Measurements from ENCODE around the gene ACSS1.
A peak's percentile ranks its signal among the peaks of the same experiment; 100 is the strongest.
"Not testable (repeated sequence)": the region's sequence is repeated elsewhere in the genome, so short reads cannot be mapped to it uniquely, and the experiment has no call there.

The ACSS1 gene

DNA sequence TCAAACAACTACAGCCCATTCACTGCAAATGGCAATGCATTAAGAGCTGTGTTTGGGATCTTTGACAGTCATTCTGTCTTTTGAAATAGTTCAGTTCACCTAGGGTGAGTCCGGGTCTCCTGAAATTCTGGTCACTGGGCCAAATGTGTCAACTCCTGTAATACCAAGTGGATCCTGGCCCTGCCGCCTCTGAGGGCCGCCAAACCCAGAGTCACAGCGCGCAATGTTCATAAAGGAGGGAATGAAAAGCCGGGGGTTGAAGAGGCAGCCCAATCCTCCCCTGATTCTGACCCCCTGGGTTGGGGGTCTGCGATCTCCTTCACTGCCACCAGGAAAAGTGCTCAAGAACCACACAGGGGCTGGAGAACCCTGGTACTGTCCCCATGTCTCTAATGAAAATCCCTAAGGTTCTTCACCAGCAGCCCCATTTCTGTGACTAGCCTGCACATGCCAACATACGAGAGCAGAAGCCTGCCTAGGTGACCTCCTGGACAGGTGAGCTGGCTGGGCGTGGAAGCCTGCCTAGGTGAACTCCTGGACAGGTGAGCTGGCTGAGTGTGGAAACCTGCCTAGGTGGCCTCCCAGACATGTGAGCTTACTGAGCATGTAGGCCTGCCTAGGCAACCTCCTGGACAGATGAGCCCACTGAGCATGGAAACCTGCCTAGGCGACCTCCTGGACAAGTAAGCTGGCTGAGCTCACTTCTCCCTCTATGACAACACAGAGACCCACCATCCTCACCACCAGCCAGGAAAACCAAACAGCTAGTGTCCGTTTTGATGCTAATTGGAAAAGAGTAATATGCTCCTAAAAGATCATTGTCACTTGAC is 49.3 kb downstream of the ACSS1 start:
- DNase-seq, result no peak

DNA sequence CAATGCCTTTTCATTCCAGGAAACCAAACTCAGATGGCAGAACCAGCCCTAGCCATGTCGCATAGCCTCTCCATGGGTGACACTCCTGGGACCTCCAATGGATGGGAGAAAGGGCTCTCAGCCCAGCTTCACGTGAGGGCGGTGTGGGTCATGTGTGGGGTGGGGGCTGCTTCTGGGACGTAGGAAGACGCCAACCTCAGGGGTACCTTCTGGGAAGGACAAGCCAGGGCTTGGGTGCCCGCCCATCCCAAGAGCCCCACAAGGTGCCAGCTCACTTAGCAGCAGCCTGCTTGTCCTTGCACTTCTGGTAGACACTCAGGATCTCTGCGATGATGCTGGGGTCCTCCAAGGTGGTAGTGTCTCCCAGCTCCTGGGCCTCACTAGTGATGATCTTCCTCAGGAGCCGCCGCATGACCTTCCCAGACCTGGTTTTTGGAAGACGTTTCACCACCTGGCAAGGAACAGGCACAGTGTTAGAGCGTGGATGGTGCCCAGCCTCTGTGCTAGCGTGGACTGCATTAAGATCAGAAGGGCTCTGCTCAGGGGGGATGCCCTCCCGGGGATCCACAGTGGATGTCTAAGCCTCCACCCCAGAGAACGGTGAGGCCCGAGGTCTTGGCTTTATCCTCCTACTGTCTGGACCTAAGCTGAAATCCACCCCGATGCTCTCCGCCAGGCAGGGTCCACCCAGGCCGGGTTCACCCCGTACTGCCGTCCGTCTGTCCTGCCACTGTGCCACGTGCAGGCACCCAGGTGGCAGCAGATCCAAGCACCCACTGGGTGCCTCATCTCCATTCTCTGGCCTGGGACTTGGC is 50.2 kb downstream of the ACSS1 start:
- DNase-seq, result no peak

DNA sequence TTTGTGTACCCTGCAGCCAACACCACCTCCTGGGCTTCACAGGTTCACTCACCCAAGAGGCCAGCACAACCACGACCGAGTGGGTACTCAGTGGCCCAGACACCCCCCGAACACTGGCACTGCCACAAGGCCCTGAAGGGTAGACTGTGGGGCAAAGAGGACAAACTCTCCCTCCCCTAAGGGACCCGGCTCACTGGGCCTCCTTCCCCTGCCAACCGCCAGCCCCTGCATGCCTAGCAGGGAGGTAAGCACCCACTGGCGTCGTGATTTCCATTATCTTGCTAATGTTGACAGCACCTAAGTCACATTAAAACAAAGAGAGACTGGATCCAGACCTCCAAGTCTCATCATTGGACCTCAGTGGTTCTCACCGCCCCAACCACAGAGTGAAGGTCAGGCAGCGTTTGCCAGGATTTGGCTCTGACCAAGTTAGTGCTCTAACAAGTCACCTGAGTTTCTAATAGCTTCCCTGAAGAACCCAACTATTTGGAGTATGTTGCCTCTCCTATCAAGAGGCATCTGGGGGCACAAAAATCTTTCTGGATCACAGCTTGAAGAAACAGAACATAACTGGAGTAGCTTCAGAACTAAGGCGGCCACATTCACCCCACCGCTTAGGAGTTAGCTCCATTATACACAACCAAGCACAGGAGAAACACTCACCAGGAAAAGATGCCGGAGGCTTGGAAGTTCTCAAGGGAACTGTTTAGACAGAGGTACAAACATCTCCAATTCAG is 51.3 kb downstream of the ACSS1 start:
- no peak for DNase-seq

DNA sequence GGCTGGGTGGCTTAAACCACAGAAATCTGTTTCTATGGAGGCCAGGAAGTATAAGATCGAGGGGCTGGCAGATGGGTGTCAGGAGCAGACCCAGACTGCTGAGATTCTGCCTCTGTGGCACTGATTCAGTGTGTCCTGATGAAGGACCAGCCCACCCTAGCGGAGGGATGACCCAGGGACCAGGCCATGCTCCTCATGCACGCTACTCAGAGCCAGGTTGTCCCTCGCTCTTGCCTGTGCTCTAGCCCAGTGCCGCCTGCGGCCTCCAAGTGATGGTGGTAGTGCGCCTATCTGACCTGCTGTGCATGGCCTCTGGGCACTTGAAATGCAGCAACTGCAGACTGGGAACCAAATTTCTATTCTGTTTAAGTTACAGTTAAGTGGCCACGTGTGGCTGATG is 52.3 kb downstream of the ACSS1 start:
- no peak for DNase-seq

DNA sequence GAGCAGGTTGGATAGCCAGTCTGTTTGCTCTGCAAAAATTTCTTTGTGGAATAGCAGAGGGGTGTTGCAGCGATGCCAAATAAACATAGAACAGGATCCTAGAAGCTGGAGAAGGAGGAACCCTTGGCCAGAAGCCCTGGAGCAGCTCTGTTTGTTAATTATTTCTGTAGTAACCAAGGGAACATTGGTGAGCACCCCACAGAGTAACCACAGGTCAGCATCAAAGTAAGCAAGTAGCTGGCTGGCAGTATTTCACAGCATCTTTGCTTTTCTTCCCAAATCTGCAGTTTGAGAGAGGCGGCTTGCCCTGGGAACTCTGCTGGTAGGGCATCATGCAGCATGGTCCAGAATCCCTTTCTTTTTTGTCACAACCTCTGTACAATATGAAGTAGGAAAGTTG is 52.7 kb downstream of the ACSS1 start:
- no peak for DNase-seq

DNA sequence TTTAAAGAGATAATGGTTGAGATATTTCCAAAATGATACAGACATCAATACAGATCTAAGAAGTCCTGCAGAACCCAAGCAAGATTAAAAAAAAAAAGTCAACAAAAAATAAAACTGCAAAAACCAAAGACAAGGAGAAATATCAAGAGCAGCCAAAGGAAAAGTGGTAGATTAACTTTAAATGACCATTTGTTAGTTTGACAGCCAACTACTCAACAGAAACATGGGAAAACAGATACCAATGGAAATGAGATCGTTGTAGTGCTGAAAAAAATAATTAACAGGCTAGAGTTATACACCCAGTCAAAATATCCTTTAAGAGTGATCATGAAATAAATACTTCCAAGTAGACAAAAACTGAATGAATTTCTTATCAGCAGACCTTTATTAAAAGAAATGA is 54.9 kb downstream of the ACSS1 start:
- DNase-seq, result no peak

DNA sequence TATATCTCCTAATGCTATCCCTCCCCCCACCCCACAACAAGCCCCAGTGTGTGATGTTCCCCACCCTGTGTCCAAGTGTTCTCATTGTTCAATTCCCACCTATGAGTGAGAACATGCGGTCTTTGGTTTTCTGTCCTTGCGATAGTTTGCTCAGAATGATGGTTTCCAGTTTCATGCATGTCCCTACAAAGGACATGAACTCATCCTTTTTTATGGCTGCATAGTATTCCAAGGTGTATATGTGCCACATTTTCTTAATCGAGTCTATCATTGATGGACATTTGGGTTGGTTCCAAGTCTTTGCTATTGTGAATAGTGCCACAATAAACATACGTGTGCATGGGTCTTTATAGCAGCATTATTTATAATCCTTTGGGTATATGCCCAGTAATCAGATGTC is 56.6 kb downstream of the ACSS1 start:
- not testable (repeated sequence) for DNase-seq

DNA sequence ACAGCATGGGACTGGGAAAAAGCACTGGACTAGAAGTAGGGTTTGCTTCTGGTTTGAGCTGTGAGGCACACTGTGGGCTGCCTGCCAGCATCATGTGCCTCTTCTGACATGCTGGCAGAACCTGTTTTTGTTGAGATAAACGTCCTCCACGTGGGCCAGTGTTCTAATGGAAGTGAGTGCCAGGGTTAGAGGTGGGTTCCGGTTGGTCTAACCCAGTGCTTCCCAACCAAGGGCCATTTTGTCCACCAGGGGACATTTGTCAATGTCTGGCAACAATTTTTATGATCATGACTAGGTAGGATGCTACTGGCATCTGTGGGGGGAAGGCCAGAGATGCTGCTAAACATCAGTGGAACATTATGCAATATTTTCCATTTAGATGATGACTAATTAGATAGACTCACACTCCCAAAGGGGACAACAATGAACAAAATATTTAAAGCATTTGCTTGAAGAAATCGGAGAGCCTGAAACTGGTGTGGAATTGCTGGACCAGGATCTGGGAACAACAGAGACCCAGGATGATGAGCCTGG is 57.6 kb downstream of the ACSS1 start:
- DNase-seq, result no peak

DNA sequence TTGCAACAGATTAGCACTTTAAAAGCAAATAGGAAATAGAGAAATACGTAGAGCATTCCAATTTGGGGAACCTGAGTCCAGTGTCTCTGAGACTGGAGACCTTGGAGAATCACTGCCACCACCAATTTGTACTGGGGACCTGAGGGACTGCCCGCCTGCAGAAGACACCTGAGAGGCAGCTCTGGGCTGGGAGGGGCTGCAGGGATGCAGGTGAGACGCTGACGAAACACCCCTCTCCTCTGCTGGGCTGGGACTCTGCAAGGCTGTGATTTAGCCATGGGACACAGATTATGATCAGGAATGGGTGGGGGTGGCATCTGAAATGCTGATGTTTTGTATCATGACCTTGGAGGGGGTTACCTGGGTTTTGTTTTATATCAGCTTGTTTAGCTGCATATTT is 58.4 kb downstream of the ACSS1 start:
- no peak for DNase-seq

DNA sequence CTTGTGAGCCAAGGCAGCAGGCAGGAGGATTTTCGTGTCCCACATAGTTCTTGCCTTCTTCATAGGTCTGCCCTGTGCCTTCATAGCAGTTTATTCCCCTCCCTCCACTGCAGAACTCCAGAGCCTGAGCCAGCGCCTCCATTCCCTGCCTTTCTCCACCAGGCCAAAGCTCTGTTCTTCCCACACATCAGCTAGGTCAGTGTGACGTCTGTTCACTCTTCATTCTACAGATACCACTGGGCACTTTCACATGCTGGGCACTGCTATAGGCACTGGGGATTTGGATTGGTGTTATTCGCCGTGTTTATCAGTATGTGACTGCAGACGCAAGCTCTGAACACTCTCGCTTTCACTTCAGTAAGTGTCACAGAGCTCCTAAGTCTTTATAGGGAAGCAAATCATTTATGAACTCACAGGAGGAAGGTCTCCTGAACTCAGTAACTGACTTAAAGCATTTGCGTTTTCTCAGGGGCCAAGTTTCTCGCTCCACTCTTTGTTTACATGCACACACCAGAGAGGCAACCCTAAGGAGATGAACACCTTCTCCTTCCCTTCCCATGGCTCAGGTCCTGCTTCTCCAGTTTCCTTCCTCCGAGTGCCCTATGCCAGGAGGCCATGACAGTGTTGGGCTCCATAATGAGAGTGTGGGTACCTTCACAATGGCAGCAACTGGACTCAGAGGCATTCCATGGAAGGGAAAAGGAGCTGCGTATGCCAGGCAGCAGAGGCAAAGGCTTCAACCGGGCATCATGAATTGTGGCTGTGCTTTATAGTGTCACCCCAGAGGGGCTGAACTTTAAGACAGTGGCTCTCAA is 59.1 kb downstream of the ACSS1 start:
- no peak for DNase-seq

DNA sequence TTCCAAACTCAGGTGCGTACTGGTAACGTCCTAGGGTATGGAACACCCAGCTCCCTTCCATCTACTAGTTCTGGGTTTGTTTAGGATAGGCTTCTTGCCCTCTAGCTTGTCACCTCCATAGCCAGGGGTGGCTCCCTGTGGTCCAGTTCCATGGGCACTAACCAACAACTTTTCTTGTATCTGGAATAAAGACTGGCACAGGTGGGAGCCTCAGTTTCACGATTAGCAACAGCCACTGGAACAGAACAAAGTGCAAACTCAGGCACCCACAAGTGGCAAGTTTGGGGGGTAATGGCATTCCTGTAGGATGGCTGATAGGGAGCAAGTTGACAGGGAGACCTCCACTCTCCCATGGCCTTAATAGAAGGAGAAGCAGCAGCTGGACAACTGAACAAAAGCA is 59.8 kb downstream of the ACSS1 start:
- no peak for DNase-seq

DNA sequence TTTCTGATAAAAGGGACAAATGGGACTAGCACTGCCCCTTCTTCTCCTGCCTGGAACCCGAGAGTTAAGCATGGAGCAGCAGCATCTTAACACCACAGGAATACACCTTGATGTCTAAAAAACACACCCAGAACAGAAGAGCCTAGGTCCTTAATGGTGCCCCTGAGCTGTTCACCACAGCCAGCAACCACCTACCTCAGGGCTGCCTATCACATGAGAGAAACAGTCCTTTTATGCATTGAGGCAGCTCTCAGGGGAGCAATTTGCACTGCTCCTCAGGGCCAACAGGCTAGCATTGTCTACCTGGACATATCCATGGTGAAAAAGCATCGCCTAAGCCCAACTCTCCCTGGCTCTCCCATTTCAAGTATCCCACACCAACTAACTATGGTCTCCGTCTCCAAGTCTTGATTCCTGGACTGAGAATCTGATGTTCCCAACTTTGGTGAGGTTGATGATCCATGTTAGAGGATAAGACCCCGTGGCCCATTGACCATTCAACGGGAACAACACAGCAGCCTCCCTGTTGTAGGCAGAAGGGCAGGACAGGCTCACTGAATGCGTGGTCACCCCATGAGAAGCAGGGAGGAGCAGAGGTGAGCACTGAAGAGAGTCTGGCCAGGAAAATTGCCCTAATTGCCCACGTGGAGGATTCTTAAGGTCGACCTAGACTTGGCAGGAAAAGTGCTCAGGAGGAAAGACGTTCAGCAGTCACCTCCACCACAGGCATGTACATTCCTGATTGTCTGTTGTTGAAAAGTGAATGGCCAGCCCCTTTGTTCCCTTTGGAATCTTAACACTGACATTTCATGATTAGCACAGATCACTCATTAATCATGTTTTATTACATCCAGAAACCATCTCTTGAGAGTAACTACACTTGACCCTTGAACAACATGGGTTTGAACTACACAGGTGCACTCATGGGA is 61.2 kb downstream of the ACSS1 start:
- no peak for DNase-seq

DNA sequence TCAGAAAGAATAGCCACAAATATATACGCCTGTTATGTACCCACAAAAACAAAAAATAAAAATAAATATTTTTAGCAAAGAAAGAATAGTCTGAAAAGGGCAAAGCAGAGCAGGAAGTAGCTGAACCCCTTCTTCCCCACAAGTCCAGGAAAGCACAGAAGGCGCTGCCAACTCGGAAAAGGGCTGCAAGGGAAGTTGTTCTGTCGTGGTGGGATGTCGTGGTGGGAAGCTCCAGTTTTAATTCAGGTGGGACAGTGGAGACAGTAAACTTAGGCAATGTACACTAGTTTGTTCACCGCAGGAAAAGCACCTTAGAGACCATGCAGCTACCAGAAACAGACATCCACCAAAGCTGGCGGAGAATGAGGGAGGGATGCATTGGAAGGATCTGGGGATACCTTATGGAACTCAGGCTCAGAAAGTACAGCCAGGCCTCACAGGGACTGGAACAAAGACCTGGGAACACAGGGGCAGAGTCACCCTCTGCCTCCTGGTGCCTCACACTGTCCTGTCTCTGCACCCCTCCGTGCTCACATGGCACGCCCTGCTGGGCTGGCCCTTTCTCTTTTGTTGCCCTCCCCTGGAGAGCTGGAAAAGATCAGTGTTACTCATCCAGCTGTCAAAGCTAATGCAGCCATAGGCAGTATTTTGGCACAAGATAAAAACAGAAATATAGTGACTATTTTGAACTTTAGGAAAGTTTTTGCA is 62.0 kb downstream of the ACSS1 start:
- no peak for DNase-seq

DNA sequence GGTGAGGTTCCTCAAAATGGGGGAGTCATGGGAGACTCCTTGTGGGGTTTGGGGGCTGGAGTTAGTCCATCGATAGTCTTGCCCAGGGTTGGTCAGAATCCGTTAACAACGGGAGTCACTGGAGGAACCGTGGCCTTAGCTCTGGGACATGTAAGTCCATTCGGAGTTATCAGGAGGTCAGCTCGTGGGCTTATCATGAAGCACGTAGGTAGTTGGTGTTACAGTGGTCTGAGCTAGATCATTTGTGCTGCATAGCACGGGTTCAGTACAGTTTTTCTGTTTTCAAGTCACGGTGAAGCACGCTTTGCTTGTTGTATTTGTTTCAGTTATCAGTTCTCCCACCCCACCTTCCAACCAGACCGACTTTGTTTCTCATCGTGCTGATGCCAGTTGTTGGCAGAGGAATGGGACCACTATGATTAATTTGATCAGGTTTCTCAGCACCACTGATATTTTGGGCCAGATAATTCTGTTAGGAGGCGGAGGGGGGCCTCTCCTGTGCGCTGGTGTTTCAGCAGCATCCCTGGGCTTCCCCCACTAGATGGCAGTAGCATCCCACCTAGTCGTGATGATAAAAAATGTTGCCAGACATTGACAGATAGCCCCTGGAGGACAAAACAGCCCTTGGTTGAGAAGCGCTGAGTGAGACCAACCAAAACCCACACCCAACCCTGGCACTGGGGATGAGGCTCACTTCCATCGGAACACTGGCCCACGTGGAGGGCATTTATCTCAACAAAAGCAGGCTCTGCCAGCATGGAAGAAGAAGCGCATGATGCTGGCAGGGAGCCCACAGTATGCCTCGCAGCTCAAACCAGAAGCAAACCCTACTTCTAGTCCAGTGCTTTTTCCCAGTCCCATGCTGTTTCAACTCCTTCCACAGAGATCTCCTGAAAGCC is 63.2 kb downstream of the ACSS1 start:
- DNase-seq, result peak; percentile 76

DNA sequence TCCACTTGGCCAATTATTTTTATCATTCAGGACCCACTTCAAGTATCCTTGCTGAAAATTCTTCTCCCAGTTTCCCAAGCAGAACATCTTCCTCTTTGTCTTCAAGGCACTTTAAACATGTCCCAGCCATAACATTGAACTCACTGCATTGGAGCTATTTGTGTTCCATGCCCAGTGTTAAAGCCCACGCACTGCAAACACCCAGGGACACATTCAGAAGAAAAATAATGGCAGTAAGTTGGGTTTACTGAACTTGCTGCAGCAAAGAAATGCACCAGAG is 63.8 kb downstream of the ACSS1 start:
- DNase-seq, result no peak

DNA sequence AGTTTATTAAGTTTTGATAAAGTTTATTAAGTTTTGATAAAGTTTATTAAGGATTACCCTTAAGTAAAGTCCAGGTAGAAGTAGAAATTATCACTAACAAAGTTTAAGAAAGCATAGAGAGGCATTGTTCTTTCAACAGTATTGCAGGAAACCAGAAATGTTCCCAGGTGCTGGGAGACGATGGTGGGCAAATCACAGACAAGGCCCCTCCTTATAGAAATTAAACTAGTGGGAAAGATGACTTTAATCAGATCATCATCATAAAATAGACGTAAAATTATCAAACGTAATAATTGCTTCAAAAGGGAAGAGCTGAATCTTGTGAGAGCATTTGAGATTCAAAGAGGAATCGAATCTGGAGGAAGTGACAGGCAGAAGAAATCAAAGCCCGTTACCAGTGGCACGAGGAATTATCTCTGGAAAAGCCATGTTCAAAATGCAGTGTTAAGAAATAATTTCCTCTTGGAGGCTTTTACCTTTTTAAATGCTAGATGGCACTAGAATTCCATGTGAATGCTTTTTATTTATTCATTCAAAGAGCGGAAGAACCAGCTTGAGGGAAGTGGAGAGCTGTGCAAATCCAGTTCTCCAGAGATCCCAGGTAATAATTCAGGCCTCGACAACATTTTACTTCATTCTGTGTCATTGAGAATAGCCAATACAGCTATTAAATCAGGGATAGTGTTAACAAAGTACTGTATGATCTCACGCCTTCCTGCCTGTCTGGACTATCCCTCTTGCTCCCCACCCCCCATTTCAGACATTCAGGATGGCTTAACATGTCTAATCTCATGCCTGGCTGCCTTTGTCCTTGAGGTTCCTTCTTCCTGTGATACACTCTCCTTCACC is 64.4 kb downstream of the ACSS1 start:
- no peak for DNase-seq

DNA sequence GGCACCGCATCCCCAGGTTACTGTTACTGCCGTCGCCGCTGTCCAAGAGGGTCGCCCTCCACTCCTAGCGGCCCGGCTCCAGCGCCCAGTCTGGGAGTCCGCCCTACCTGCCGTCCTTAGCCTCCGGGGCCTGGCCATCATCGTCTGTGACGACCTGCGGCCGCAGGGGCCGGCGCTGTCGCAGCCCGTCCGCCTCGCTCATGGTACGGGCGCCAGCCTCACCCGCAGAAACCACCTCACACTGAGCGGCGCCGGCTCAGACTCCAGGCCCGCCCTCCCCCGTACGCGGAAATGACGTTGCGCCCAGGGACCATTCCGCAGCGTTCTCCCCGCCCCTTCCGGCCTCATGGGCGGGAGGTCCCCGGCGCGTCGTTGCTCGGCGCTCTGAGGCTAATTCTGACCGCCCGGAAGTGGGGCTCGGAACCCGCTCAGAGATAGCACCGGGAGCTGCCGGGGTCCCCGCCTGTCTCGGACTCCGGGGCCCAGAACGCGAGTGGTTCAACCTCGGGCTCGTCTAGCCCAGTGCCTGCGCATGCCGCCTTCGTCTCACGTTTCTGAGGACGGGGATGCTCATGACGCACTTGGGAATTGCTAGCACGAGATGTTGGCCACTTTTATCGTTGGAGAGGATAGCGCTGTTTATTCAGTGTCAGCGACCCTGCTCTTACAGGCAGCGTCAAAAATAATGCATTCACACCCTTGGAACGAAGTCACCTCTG is 65.3 kb downstream of the ACSS1 start, which contains the start of gene APMAP:
Gene APMAP (minus strand): TSS at position 265 of the 719 bp plus-strand sequence. CDS start 63 bp downstream, at position 202.
- DNase-seq, result peak; percentile 97

Data from T-helper 9 cell (primary cell).